ENCODE measurements around the gene NKX6-1. TPM values are rescaled to one million over a fixed set of nuclear protein-coding genes. Genes with fewer than 3 reads are reported as not detected.

The NKX6-1 gene
- total and polyA plus RNA-seq, 8 donors = 1.1 to 5.2 TPM; not detected in 6

GRCh38 chr4:84527391-84527790 lies 28.3 kb upstream of the NKX6-1 start:
- intact Hi-C loops (cut with DNase I; ENCODE audit: low total_unique reads) = no loop called here
- TF ChIP-seq POLR2AphosphoS5 (IDR thresholded peaks at IDR 0.05) (no peak), EP300 (IDR thresholded peaks at IDR 0.05) (no peak), POLR2A (IDR thresholded peaks at IDR 0.05) (no peak)
- TF ChIP-seq, protein P1, sequence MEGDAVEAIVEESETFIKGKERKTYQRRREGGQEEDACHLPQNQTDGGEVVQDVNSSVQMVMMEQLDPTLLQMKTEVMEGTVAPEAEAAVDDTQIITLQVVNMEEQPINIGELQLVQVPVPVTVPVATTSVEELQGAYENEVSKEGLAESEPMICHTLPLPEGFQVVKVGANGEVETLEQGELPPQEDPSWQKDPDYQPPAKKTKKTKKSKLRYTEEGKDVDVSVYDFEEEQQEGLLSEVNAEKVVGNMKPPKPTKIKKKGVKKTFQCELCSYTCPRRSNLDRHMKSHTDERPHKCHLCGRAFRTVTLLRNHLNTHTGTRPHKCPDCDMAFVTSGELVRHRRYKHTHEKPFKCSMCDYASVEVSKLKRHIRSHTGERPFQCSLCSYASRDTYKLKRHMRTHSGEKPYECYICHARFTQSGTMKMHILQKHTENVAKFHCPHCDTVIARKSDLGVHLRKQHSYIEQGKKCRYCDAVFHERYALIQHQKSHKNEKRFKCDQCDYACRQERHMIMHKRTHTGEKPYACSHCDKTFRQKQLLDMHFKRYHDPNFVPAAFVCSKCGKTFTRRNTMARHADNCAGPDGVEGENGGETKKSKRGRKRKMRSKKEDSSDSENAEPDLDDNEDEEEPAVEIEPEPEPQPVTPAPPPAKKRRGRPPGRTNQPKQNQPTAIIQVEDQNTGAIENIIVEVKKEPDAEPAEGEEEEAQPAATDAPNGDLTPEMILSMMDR (IDR thresholded peaks at IDR 0.05) = no peak
- no peaks in the 10 kb centered on the region for H3K9me3 ChIP-seq
- no peaks in the 10 kb centered on the region for H3K36me3 ChIP-seq
- peaks cover 0 to 2% (median 0%) of the 10 kb centered on the region in 3 donors for H3K27me3 ChIP-seq
- H3K4me1 ChIP-seq = no peaks in the 10 kb centered on the region
- no peak overlapping the region for H3K4me3 ChIP-seq
- DNase-seq = no peak
- no peak overlapping the region for H3K27ac ChIP-seq

DNA sequence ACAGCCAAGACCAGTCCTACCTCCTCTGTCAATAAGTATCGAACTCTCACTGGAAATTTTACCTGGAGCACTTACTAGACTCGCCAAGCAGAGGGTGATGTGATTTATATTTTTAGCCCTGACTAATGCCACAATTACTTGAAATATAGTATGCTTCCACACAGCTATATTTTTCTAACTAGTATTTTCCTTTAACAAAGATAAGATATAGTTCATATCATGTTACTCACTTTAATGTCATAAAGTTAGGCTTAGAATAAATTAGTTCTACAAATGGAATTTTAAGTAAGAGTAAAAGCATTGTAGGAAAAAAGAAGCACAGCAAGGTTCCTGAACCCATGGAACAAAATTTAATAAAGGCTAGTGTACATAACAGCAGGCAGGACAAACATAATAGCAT lies 16.0 kb upstream of the NKX6-1 start:
- TF ChIP-seq, protein P1 (IDR thresholded peaks at IDR 0.05) = no peak
- no peak for TF ChIP-seq EP300 (IDR thresholded peaks at IDR 0.05)
- TF ChIP-seq POLR2A (IDR thresholded peaks at IDR 0.05) = no peak
- TF ChIP-seq POLR2AphosphoS5 (IDR thresholded peaks at IDR 0.05) = no peak
- intact Hi-C loops (cut with DNase I; ENCODE audit: low total_unique reads) = no loop called here
- no peak overlapping the region for H3K27ac ChIP-seq
- no peak overlapping the region for H3K4me3 ChIP-seq
- H3K27me3 ChIP-seq = peaks cover 0 to 46% (median 0%) of the 10 kb centered on the region in 3 donors
- DNase-seq = no peak
- no peaks in the 10 kb centered on the region for H3K4me1 ChIP-seq
- 46 to 72% (median 61%) methylated on average over 2 of the region's 2 CpGs for WGBS, 5 donors
- H3K36me3 ChIP-seq = no peaks in the 10 kb centered on the region
- no peaks in the 10 kb centered on the region for H3K9me3 ChIP-seq

- H3K27me3 ChIP-seq = peaks cover 0 to 45% (median 8%) of the 10 kb centered on the region in 3 donors
- WGBS, 5 donors = 74 to 83% (median 77%) methylated on average over 5 of the region's 5 CpGs
Observed at GRCh38 chr4:84512277-84512676, 13.2 kb upstream of the NKX6-1 start.

GRCh38 chr4:84511703-84512102 lies 12.6 kb upstream of the NKX6-1 start:
- Histone ChIP-seq H3K4me1 (no peaks in the 10 kb centered on the region), H3K27me3 (peaks cover 0 to 50% (median 12%) of the 10 kb centered on the region in 3 donors), H3K4me3 (no peak overlapping the region), H3K9me3 (no peaks in the 10 kb centered on the region), H3K36me3 (no peaks in the 10 kb centered on the region), H3K27ac (no peak overlapping the region)
- intact Hi-C loops (cut with DNase I; ENCODE audit: low total_unique reads) = no loop called here
- TF ChIP-seq EP300 (IDR thresholded peaks at IDR 0.05) (no peak), POLR2A (IDR thresholded peaks at IDR 0.05) (no peak), POLR2AphosphoS5 (IDR thresholded peaks at IDR 0.05) (no peak)
- TF ChIP-seq, protein P1 (IDR thresholded peaks at IDR 0.05) = no peak
- 32 to 54% (median 40%) methylated on average over 3 of the region's 3 CpGs for WGBS, 5 donors
- no peak for DNase-seq

More at GRCh38 chr4:84512277-84512676, 13.2 kb upstream of the NKX6-1 start:
- intact Hi-C loops (cut with DNase I; ENCODE audit: low total_unique reads) = no loop called here
- Histone ChIP-seq H3K27ac (no peak overlapping the region), H3K4me1 (no peaks in the 10 kb centered on the region), H3K36me3 (no peaks in the 10 kb centered on the region), H3K9me3 (no peaks in the 10 kb centered on the region), H3K4me3 (no peak overlapping the region)
- TF ChIP-seq POLR2AphosphoS5 (IDR thresholded peaks at IDR 0.05) (no peak), POLR2A (IDR thresholded peaks at IDR 0.05) (no peak), EP300 (IDR thresholded peaks at IDR 0.05) (no peak)
- TF ChIP-seq, protein P1 (IDR thresholded peaks at IDR 0.05) = no peak
- no peak for DNase-seq
